ENCODE results near the gene MIER2.
A peak's percentile ranks its signal among the peaks of the same experiment; 100 is the strongest.
"Not testable (repeated sequence)": the region's sequence is repeated elsewhere in the genome, so short reads cannot be mapped to it uniquely, and the experiment has no call there.

MIER2 gene

GRCh38 chr19:355536-355935 lies 10.9 kb upstream of the MIER2 start:
- DNase-seq (ENCODE audit: low read depth), result not testable (repeated sequence)

DNA sequence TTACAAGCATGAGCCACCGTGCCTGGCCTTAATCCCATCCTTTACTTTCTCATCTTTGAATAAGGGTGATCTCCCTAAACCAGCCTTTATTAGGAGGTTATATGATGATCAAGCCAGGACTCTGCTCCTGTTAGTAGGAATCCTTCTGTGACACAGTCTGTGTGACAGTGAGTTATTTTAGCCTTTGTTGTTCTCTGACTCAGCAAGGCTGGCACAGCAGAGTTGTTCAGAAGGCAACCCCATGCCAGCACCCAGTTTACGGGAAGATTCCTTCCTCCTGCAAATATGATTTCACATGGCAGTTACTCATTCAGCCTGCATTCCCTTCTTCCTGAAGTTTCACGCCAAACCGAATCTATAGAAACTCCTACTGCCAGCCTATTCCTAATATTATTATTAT lies 10.5 kb upstream of the MIER2 start:
- DNase-seq (ENCODE audit: low read depth), result no peak

DNA sequence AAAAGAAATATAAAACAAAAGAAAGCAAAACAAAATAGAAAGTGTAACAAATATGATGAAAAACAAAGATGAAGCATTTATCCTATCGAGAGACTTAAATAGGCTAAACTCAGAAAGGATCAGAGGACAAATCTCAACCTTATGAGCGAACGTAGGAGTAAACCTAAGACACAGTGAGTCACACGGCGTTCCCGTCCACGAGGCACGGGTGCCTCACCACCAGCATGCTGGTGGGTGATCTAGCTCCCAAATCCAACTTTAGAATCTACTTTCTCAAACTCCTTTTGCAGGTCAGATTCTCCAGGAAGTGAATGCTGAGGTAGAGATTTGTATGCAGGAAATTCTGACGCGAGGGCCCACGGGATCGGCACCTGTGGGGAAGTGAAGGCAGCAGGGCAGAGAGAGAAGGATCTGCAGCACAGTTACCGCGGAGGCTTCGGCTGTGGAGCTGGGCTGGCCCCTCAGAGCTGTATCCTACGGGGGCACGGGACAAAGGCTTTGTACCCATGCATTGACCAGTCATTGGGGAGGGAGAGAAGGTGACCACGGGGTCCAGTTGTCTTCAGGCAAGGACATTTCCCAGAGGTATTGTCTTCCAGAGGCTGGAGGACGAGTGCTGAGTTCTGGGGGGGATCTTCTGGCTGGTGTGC lies 7.5 kb upstream of the MIER2 start:
- DNase-seq (ENCODE audit: low read depth), result peak; percentile 14

DNA sequence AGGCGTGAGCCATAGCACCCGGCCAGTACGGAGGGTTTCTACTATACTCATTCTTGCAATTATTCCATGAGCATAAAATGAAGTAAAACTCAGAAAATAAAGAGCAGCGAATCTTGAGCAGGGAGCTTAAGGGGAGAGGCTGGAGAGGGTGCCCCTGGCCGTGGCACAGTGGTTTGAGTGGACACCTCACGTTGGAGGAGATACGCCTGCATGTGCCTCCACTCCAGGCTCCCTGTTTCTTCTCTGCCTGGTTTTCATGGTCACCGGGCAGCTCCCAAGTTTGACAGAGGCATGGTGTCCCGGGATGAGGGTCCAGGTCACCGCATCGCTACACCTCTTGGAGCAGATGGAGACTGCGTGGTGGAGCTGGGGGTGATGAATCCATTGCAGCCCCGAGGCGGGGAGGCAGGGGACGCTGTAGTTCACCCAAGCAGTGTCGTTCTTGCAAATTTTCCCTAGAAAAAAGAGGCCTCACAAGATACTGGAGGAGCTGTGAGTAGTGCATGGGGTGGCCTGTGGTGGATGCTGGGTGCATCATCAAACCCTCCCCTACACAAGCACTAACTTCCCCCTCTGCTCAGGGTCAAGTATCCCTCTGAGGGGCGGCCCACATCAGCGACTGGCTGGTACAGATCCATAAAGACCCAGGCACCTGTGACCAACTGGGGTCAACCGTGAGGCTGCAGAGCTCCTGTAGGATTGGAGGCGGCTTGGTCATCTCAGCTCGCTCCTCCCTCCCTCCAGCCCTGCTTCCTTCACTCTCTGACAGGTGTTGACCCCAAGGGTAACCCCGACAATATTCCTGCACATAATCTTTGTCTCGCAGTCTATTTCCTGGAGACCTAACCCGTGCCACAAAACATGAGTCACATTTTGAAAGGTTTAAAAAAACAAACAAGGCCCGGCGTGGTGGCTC lies 3.6 kb upstream of the MIER2 start:
- DNase-seq (ENCODE audit: low read depth), result no peak

DNA sequence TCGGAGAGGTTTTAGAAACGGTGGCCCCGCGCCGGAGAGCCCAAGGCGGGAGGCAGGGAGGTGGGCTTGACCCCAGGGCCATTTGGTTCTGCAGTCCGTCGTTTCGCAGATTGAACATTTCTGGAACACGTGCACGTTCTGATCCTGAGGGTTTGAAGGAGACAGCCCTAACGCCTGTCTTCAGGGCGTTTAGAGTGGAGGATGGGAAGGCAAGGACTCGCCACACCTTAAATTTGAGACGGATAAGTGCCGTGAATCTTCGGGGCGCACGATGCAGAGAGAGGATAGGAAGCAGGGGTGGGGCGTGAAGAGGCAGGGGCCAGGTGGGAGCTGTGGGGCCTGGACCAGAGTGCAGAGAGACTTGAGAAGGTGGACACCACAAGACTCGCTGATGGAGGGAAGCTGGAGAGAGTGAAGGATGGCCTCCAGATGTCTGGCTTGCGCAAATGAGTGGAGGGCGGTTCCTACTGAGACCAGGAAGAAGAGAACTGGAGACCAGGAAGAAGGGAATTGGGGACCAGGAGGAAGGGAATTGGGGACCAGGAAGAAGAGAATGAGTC lies 804 bp upstream of the MIER2 start:
- peak; percentile 21 for DNase-seq (ENCODE audit: low read depth)

- DNase-seq (ENCODE audit: low read depth), result no peak
These were observed 513 bp downstream of the MIER2 start for GRCh38 chr19:343941-344624.

DNA sequence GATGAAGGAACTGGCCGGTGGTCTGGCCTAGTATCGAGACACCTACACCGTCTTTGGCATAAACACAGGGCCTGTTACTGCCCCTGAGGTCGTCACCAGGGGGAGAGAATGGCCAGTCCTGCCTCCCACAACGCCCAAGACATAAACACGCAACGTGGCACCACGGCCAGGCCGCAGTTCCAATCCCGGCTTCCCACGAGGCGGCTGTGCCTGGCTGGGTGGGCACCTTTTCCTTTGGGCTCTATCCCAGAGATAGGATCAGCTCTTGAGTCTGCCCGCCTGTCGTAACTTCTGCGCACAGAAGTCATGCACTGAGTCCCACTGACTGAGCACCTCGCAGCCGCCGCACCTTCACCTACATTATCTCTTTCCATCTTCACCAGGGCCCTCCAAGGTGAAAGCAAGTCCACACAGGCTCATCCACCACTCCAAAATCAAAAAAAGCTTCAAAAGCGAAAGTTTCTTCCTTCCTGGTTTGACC lies 1.1 kb downstream of the MIER2 start:
- DNase-seq (ENCODE audit: low read depth), result peak; percentile 17

DNA sequence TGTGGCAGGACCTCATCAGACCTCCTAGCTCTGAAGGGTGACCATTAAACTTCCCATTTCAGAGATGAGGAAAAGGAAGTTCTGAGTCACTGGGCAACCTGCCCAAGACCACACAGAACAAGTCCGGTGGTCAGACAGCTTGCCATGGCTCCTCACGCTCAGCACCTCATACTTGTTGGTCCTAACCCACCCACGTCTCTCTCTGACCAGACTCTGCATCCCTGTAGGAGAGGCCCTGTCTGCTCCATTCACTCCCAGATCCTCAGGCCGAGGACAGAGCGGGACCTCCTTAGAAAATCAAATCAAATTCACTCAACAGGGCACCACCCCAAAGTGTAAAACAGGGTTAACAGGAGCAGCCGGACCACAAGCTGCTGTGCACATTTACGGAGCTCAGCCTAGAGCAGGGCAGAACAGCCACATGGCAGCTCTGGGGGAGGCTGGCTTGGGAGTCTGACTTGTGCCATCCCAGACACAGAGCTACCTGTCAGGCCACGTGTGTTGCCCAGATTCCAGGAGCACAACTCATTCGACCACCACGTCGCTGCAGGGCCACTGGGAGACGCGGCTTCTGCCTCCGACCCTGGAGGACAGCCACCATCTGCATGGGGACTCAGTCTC lies 1.7 kb downstream of the MIER2 start:
- DNase-seq (ENCODE audit: low read depth), result peak; percentile 79

DNA sequence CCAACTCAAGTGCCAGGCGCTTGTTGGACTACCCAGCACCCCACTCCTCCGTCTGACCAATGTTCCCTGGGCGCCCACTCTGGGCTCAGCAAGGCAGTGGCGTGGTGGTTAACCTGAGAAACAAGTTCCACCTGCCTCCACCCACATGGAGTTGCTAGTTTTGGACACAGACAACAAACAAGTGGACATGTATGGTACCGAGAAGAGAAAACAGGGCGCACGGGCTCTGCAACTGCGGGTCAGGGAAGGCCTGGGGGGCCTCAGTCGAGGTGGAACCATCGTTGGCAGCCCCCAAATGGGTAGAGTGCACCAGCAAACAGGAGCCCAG lies 2.5 kb downstream of the MIER2 start:
- no peak for DNase-seq (ENCODE audit: low read depth)

- DNase-seq (ENCODE audit: low read depth), result no peak
These were observed 3.0 kb downstream of the MIER2 start for GRCh38 chr19:341386-342127.

DNA sequence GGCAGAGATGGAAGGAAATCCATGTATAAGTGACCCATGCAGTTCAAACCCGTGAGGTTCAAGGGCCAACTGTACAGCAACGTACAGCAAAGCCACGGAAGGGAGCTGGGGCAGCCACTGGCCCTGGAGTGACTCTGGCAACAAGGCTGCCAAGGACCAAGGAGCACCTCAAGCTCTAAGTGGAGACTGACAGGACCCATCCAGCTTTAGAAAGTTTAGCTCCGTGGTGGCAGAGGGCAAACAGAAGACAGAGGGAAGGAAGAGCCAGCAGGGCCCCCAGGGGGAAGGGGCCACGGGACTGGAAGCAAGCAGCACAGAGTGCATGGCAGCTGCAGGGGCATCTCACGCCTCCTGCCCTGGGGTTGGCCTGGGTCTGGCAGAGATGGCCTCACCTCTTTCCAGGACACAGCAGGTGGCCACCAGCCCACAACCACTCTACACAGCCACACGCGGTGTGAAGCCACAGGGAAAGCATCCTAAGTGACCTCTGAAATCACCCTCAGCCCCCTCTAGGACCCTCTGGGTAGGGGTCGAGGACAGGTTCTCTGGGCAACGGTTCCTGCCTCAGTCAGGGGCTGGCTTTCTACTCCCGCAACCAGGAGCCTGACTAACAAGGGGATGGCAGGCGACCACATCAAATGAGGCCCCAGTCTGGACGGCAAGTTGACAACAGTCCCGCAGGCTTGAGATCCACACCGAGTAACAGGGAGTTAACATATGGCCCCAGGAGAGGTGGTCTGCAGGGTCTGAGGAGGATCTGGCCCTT lies 3.8 kb downstream of the MIER2 start:
- no peak for DNase-seq (ENCODE audit: low read depth)

- peak; percentile 23 for DNase-seq (ENCODE audit: low read depth)
These were observed 5.2 kb downstream of the MIER2 start for GRCh38 chr19:339262-339887.

DNA sequence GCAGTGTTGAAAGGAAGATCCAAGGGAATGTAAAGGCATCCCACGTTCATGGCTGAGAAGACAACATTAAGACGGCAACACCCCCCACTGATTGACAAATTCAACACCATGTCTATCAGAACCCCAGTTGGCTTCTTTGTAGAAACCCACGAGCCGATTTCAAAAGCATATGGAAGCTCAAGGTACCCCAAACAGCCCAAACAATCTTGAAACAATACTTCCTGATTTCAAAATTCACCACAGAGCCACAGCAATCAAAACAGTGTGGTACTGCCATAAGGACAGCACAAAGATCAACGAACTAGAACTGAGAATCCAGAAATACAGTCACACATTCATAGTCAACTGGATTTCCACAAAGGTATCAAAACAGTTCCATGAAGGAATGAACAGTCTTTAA lies 6.2 kb downstream of the MIER2 start:
- DNase-seq (ENCODE audit: low read depth), result no peak

DNA sequence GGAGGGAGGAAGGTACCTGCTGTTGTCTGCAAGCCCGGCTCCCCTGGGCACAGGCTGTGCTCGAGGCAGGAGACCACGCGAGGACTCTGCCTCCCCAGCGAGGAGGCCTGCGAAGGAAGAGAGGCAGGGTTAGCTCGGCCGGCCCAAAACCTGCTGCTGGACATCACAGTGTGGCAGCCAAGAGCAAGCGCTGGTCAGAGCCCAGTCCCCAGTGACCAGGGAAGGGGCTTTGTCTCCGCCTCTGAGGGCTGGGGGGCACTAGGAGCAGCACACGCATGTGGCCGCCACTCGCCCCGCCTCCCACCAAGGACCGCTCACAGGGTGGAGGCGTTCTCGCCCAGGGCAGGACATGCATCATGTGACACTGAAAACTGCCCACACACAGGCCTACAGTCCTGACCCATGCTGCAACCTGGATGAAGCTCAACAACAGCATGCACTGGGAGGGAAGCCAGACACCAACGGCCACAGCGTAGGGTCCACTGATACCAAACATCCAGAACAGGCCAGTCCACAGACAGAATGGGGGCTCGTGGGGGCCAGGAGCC lies 8.5 kb downstream of the MIER2 start:
- DNase-seq (ENCODE audit: low read depth), result no peak

GRCh38 chr19:335486-336066 lies 9.0 kb downstream of the MIER2 start:
- DNase-seq (ENCODE audit: low read depth), result no peak

GRCh38 chr19:335072-335471 lies 9.5 kb downstream of the MIER2 start:
- no peak for DNase-seq (ENCODE audit: low read depth)

- no peak for DNase-seq (ENCODE audit: low read depth)
These were observed 10.1 kb downstream of the MIER2 start for GRCh38 chr19:334296-335071.

- DNase-seq (ENCODE audit: low read depth), result no peak
These were observed 14.1 kb downstream of the MIER2 start for GRCh38 chr19:330503-330902.

DNA sequence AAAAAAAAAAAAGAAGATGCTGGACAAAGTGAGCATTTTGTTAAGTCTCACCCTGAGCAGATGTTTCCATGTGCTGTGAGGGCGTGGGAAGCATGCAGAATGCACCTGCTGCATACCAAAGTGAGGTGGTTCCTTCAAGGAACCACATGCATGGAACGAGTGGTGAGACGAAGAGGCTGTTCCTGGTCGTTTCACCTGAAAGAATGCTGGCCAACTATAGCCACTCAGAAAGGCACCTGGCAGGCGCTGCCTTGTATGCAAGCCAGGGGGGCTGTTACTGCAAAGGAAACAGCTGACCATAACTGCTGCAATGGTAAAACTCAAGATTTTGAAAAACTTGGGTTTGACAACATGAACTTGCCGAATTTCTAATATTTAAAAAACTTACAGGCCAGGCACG lies 14.7 kb downstream of the MIER2 start:
- DNase-seq (ENCODE audit: low read depth), result no peak
